ENCODE results near the gene LARP4B. TPM values are rescaled to one million over a fixed set of nuclear protein-coding genes. Genes with fewer than 3 reads are reported as not detected.

Gene LARP4B
- total and polyA plus RNA-seq, 8 donors = 45.1 to 122 (median 54.4) TPM

DNA sequence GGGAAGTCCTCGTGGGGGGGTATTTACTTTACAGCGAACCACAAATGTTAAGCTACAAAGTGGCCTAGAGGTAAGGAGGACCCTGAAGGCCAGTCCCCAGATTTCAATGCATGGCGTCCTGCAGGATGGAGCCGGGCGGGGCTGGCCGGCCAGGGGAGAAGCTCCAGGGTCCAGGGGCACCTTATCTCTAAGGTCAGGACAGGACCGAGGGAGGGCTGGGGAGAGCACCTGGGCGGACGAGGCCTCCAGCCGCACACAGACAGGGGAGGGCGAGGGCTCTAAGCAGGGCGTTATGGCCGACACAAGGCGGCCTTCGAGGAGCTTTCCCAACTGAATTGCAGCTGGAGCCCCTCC lies 145.7 kb downstream of the LARP4B start:
- Histone ChIP-seq H3K36me3 (no peaks in the 10 kb centered on the region), H3K4me1 (peaks cover 0 to 8% of the 10 kb centered on the region in 2 donors), H3K27ac (no peak overlapping the region), H3K27me3 (peaks cover 0 to 69% of the 10 kb centered on the region in 2 donors), H3K9me3 (no peaks in the 10 kb centered on the region), H3K4me3 (no peak overlapping the region)
- intact Hi-C loops (cut with DNase I) = loop anchor here in 1 of 2 donors (10.0 kb wide), 1 partner anchor 271 kb away; no protein-coding TSS in a partner anchor
- TF ChIP-seq, protein P1, sequence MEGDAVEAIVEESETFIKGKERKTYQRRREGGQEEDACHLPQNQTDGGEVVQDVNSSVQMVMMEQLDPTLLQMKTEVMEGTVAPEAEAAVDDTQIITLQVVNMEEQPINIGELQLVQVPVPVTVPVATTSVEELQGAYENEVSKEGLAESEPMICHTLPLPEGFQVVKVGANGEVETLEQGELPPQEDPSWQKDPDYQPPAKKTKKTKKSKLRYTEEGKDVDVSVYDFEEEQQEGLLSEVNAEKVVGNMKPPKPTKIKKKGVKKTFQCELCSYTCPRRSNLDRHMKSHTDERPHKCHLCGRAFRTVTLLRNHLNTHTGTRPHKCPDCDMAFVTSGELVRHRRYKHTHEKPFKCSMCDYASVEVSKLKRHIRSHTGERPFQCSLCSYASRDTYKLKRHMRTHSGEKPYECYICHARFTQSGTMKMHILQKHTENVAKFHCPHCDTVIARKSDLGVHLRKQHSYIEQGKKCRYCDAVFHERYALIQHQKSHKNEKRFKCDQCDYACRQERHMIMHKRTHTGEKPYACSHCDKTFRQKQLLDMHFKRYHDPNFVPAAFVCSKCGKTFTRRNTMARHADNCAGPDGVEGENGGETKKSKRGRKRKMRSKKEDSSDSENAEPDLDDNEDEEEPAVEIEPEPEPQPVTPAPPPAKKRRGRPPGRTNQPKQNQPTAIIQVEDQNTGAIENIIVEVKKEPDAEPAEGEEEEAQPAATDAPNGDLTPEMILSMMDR (IDR thresholded peaks at IDR 0.05) = no peak
- ATAC-seq (no peak), DNase-seq (no peak)

GRCh38 chr10:785089-785860 lies 146.2 kb downstream of the LARP4B start:
- DNase-seq (no peak), ATAC-seq (peak; percentile 5)
- TF ChIP-seq, protein P1 (IDR thresholded peaks at IDR 0.05) = no peak
- Histone ChIP-seq H3K27me3 (peaks cover 0 to 70% of the 10 kb centered on the region in 2 donors), H3K27ac (no peak overlapping the region), H3K9me3 (no peaks in the 10 kb centered on the region), H3K4me1 (peaks cover 0 to 8% of the 10 kb centered on the region in 2 donors), H3K4me3 (peak overlapping the region; percentile 18 to 22), H3K36me3 (no peaks in the 10 kb centered on the region)
- intact Hi-C loops (cut with DNase I) = loop anchor here in 1 of 2 donors (10.0 kb wide), 1 partner anchor 270 kb away; no protein-coding TSS in a partner anchor

GRCh38 chr10:784403-785088 lies 147.0 kb downstream of the LARP4B start:
- no peak overlapping the region for H3K27ac ChIP-seq
- TF ChIP-seq, protein P1 (IDR thresholded peaks at IDR 0.05) = no peak
- peak overlapping the region; percentile 18 to 22 for H3K4me3 ChIP-seq
- no peaks in the 10 kb centered on the region for H3K9me3 ChIP-seq
- intact Hi-C loops (cut with DNase I) = loop anchor here in 1 of 2 donors (10.0 kb wide), 1 partner anchor 270 kb away; no protein-coding TSS in a partner anchor
- H3K27me3 ChIP-seq = peaks cover 0 to 70% of the 10 kb centered on the region in 2 donors
- DNase-seq = peak in 3 of 4 donors; percentile 36 to 87 (median 70)
- no peaks in the 10 kb centered on the region for H3K36me3 ChIP-seq
- peaks cover 0 to 8% of the 10 kb centered on the region in 2 donors for H3K4me1 ChIP-seq
- ATAC-seq = peak; percentile 74

DNA sequence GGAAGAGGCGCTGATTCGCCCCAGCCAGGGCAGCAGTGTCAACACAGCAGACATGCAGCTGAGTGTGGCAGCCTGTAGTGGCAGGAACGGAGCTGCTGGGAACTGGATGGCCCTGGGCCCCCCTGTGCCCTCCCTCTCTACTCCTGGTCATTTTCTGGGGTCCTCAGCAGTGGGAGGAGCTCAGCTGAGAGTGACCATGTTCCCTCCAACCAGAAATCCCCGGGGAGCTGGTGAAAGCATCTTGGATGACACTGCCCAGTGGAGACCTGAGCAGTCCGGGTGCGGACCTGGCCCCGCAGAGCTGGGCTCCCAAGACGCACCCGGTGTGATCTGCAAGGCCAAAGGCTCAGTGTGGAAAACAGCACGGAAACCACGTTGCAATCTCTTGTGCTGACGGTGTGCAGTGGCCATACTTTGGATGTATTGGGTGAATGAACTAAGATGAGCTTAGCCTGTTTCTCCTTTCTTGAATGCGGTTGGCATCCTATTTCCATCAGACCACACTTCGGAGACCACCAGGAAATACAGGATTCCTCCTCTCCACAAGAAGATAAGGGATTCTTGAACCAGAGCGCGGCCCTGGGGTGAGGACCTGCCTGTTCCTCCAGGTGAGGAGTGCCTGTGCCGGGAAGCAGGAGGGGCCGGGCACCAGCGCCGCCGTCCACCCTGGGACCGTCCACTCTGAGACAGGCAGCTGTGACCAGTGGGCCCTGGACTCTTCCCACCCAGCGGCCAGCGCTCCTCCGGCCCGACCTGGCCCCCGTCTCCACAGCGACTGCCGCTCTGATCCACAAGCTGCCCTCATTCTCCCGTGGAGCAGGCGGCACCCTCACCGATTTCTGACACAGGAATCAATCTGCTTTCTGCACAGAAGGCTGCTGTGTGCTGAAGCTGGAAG lies 148.5 kb downstream of the LARP4B start:
- Histone ChIP-seq H3K4me1 (peaks cover 0 to 8% of the 10 kb centered on the region in 2 donors), H3K4me3 (no peak overlapping the region), H3K36me3 (no peaks in the 10 kb centered on the region), H3K27ac (no peak overlapping the region), H3K9me3 (no peaks in the 10 kb centered on the region), H3K27me3 (peaks cover 0 to 73% of the 10 kb centered on the region in 2 donors)
- intact Hi-C loops (cut with DNase I) = loop anchor here in 1 of 2 donors (10.0 kb wide), 1 partner anchor 268 kb away; no protein-coding TSS in a partner anchor
- DNase-seq (peak in 1 of 4 donors; percentile 75), ATAC-seq (no peak)
- TF ChIP-seq, protein P1 (IDR thresholded peaks at IDR 0.05) = no peak
